Vagina (tissue), 2 donors: ENCODE results near the gene DDX51.

Source experiments
- POLR2A ChIP-seq, 2 donors: fragments of 450-650 bp; IDR thresholded peaks; one replicate each; pipeline ENCODE4 v1.6.1; 2017; ENCODE audit warnings: antibody characterized with exemption in 2 of 2, mild to moderate bottlenecking in 2 of 2, moderate library complexity in 2 of 2
- POLR2AphosphoS5 ChIP-seq, 2 donors: sonication (generic); formaldehyde crosslinking; IDR thresholded peaks; one replicate each; pipeline ENCODE4 v1.9.0; 2017; ENCODE audit warnings: antibody characterized with exemption in 2 of 2, mild to moderate bottlenecking in 2 of 2, low read depth in 1 of 2; ENCODE audit not compliant: insufficient read depth in 1 of 2
- TF ChIP-seq, protein P1 (sequence below), 3 experiments: fragments of 450-650 bp in 2 of 3; fragments of 200-600 bp in 1 of 3; sonication (generic) in 1 of 3; IDR thresholded peaks; one replicate each; pipeline ENCODE4 v1.5.1; 2017 to 2019; ENCODE audit warnings: antibody characterized with exemption in 3 of 3, mild to moderate bottlenecking in 2 of 3, moderate library complexity in 2 of 3

DNA sequence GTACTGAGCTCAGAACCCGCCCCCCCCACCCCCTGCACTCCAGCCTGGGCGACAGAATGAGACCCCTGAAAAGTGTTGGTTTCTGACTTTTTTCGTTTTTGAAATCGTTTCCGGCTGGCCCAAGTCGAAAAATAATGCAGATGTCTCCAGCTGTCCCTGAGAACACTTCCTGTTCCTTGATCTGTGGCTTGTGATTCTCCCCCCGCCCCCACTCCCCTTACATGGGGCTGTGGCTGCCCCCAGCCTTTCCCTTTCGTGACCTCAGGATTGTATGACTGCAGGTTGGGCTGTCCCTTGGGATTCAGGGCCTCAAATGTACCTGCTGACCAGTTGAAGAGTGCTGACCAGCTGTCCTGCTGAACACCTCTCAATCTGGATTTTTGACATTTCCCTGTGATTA lies 34.2 kb upstream of the DDX51 start:
- no peak for TF ChIP-seq POLR2A (IDR thresholded peaks at IDR 0.05)
- TF ChIP-seq, protein P1, sequence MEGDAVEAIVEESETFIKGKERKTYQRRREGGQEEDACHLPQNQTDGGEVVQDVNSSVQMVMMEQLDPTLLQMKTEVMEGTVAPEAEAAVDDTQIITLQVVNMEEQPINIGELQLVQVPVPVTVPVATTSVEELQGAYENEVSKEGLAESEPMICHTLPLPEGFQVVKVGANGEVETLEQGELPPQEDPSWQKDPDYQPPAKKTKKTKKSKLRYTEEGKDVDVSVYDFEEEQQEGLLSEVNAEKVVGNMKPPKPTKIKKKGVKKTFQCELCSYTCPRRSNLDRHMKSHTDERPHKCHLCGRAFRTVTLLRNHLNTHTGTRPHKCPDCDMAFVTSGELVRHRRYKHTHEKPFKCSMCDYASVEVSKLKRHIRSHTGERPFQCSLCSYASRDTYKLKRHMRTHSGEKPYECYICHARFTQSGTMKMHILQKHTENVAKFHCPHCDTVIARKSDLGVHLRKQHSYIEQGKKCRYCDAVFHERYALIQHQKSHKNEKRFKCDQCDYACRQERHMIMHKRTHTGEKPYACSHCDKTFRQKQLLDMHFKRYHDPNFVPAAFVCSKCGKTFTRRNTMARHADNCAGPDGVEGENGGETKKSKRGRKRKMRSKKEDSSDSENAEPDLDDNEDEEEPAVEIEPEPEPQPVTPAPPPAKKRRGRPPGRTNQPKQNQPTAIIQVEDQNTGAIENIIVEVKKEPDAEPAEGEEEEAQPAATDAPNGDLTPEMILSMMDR (IDR thresholded peaks at IDR 0.05): no peak
- no peak for TF ChIP-seq POLR2AphosphoS5 (IDR thresholded peaks at IDR 0.05; ENCODE audit: insufficient read depth in 1 of 2, low read depth in 1 of 2)
